Hindlimb muscle (tissue), 1 donor: ENCODE data around the gene ADAMTS18. TPM values are rescaled to one million over a fixed set of nuclear protein-coding genes. Genes with fewer than 3 reads are reported as not detected.
A peak's percentile ranks its signal among the peaks of the same experiment; 100 is the strongest.
"Not testable (repeated sequence)": the region's sequence is repeated elsewhere in the genome, so short reads cannot be mapped to it uniquely, and the experiment has no call there.

Experiments used
- DNase-seq: peaks from one replicate; pipeline ENCODE4 v3.0.0-alpha.2; 2013
- polyA plus RNA-seq: library from polyadenylated mRNA; unstranded; fragments of 120-200 nt; gene quantifications from one replicate; pipeline ENCODE4 v1.2.1, GENCODE V29; 2013; ENCODE audit not compliant: insufficient read length

Gene ADAMTS18
- polyA plus RNA-seq, 1 donor = 3.7 TPM

- DNase-seq = no peak
Observed at GRCh38 chr16:77277141-77277540, 157.7 kb downstream of the ADAMTS18 start.

GRCh38 chr16:77276661-77277060 is 158.2 kb downstream of the ADAMTS18 start:
- DNase-seq = no peak

GRCh38 chr16:77275303-77275702 is 159.5 kb downstream of the ADAMTS18 start:
- not testable (repeated sequence) for DNase-seq

- DNase-seq = no peak
Observed at GRCh38 chr16:77273815-77274214, 161.0 kb downstream of the ADAMTS18 start.

GRCh38 chr16:77271532-77272426 is 163.1 kb downstream of the ADAMTS18 start:
- DNase-seq = no peak

- DNase-seq = not testable (repeated sequence)
Observed at GRCh38 chr16:77266185-77266584, 168.6 kb downstream of the ADAMTS18 start.

- no peak for DNase-seq
Observed at GRCh38 chr16:77262971-77263370, 171.9 kb downstream of the ADAMTS18 start.

- peak; percentile 14 for DNase-seq
Observed at GRCh38 chr16:77250400-77250799, 184.4 kb downstream of the ADAMTS18 start.

GRCh38 chr16:77246150-77246549 is 188.7 kb downstream of the ADAMTS18 start:
- DNase-seq = no peak

GRCh38 chr16:77242471-77242870 is 192.4 kb downstream of the ADAMTS18 start:
- DNase-seq = not testable (repeated sequence)

- no peak for DNase-seq
Observed at GRCh38 chr16:77238593-77238992, 196.2 kb downstream of the ADAMTS18 start.

- peak; percentile 88 for DNase-seq
Observed at GRCh38 chr16:77236063-77236511, 198.7 kb downstream of the ADAMTS18 start.

- no peak for DNase-seq
Observed at GRCh38 chr16:77234611-77235010, 200.2 kb downstream of the ADAMTS18 start.

GRCh38 chr16:77233799-77234519 is 200.9 kb downstream of the ADAMTS18 start:
- no peak for DNase-seq

Other genes starting within 250 kb of the ADAMTS18 start
- 15.8 TPM for gene MON1B, start 243.8 kb downstream of the ADAMTS18 start, polyA plus RNA-seq
- 4.5 TPM for gene SYCE1L, start 235.6 kb downstream of the ADAMTS18 start, polyA plus RNA-seq